Upper lobe of left lung (tissue), 6 donors: ENCODE data around the gene HMX3. TPM values are rescaled to one million over a fixed set of nuclear protein-coding genes. Genes with fewer than 3 reads are reported as not detected.

ENCODE experiments used
- ATAC-seq, 2 donors: fragments of 200-7000 bp; cut with Tn5 transposase; one replicate each; pipeline ENCODE4 v1.9.1; 2022; ENCODE audit warnings: mild to moderate bottlenecking in 2 of 2, moderate library complexity in 2 of 2; ENCODE audit not compliant: low FRiP score in 2 of 2
- DNase-seq, 2 donors: peaks; one replicate each; pipeline ENCODE4 v3.0.0-alpha.2; 2019 to 2020
- H3K27ac ChIP-seq, 4 donors: fragments of 200-600 bp; sonication (generic); one replicate each; pipeline ENCODE4 v1.5.1; 2016 to 2019
- H3K27me3 ChIP-seq, 4 donors: fragments of 200-600 bp; sonication (generic); one replicate each; pipeline ENCODE4 v1.5.1; 2017 to 2019
- H3K36me3 ChIP-seq, 4 donors: fragments of 200-600 bp; sonication (generic); one replicate each; pipeline ENCODE4 v1.5.1; 2016 to 2019
- H3K4me1 ChIP-seq, 4 donors: fragments of 200-600 bp; sonication (generic); one replicate each; pipeline ENCODE4 v1.5.1; 2018 to 2019
- H3K4me3 ChIP-seq, 4 donors: fragments of 200-600 bp; sonication (generic); one replicate each; pipeline ENCODE4 v1.5.1; 2017 to 2019; ENCODE audit warnings: mild to moderate bottlenecking in 2 of 4, moderate library complexity in 1 of 4
- H3K9me3 ChIP-seq, 4 donors: fragments of 200-600 bp; sonication (generic); one replicate each; pipeline ENCODE4 v1.5.1; 2018 to 2019
- CTCF ChIP-seq, 6 experiments: fragments of 450-650 bp in 4 of 6; fragments of 200-600 bp in 2 of 6; sonication (generic) in 2 of 6; IDR thresholded peaks; one replicate each; pipeline ENCODE4 v1.5.1; 2016 to 2019; ENCODE audit warnings: antibody characterized with exemption in 6 of 6
- EP300 ChIP-seq, 4 donors: sonication (generic); formaldehyde crosslinking; IDR thresholded peaks; one replicate each; pipeline ENCODE4 v1.5.1; 2017; ENCODE audit warnings: antibody characterized with exemption in 4 of 4, control low read depth in 2 of 4
- POLR2A ChIP-seq, 4 donors: fragments of 450-650 bp; IDR thresholded peaks; one replicate each; pipeline ENCODE4 v1.5.1; 2016 to 2017; ENCODE audit warnings: antibody characterized with exemption in 4 of 4, mild to moderate bottlenecking in 2 of 4
- POLR2AphosphoS5 ChIP-seq, 2 donors: sonication (generic); formaldehyde crosslinking; IDR thresholded peaks; one replicate each; pipeline ENCODE4 v1.5.1; 2017; ENCODE audit warnings: antibody characterized with exemption in 2 of 2
- WGBS, 2 donors: methylation state at CpG; one replicate each; pipeline ENCODE4 v1.1.5; 2017 to 2018; 5-methylcytosine and 5-hydroxymethylcytosine counted together
- total RNA-seq, 6 donors: library from RNA; depleted of rRNA in 4 of 6; stranded (reverse); fragments of >200 nt in 4 of 6; gene quantifications; one replicate each; pipeline versions ENCODE4 v1.1.0 to v1.2.1, GENCODE V29; 2016 to 2021
- donor health status: DM: no; HTN: no; CAD: no; lungs with moderate emphysema.
- donor health status: DM: no; HTN: yes; CAD: no; lungs with severe emphysema.

Gene HMX3
- total RNA-seq, 6 donors from 2014 or later: not detected

GRCh38 chr10:123149162-123149567 is 13.4 kb downstream of the HMX3 start:
- H3K4me3 ChIP-seq: peak overlapping the region in 3 of 4 donors; percentile 32 to 51 (median 42)

GRCh38 chr10:123149568-123150270 is 13.9 kb downstream of the HMX3 start:
- no peak overlapping the region for H3K27ac ChIP-seq
- H3K9me3 ChIP-seq: no peaks in the 10 kb centered on the region
- DNase-seq (peak in 1 of 2 donors; percentile 90), ATAC-seq (no peak)
- H3K4me1 ChIP-seq: peaks cover 41 to 65% (median 48%) of the 10 kb centered on the region in 4 donors
- WGBS, 2 donors: 3% methylated on average over 29 to 62 of the region's 76 CpGs
- TF ChIP-seq EP300 (IDR thresholded peaks at IDR 0.05): no peak
- no peak for TF ChIP-seq POLR2AphosphoS5 (IDR thresholded peaks at IDR 0.05)
- TF ChIP-seq CTCF (IDR thresholded peaks at IDR 0.05): no peak
- TF ChIP-seq POLR2A (IDR thresholded peaks at IDR 0.05): no peak
- H3K36me3 ChIP-seq: no peaks in the 10 kb centered on the region
- peak overlapping the region in 3 of 4 donors; percentile 32 to 51 (median 42) for H3K4me3 ChIP-seq
- H3K27me3 ChIP-seq: peaks cover 2 to 73% (median 49%) of the 10 kb centered on the region in 4 donors

More at GRCh38 chr10:123149162-123149567, 13.4 kb downstream of the HMX3 start:
- no peak for DNase-seq
- TF ChIP-seq EP300 (IDR thresholded peaks at IDR 0.05): no peak
- no peak for TF ChIP-seq POLR2AphosphoS5 (IDR thresholded peaks at IDR 0.05)
- no peak for TF ChIP-seq CTCF (IDR thresholded peaks at IDR 0.05)
- TF ChIP-seq POLR2A (IDR thresholded peaks at IDR 0.05): no peak
- Histone ChIP-seq H3K27ac (no peak overlapping the region), H3K9me3 (no peaks in the 10 kb centered on the region), H3K4me1 (peaks cover 41 to 66% (median 48%) of the 10 kb centered on the region in 4 donors), H3K27me3 (peaks cover 2 to 79% (median 51%) of the 10 kb centered on the region in 4 donors), H3K36me3 (no peaks in the 10 kb centered on the region)
- WGBS, 2 donors: 7% methylated on average over 12 of the region's 12 CpGs
- ATAC-seq: no peak

GRCh38 chr10:123150271-123150985 is 14.7 kb downstream of the HMX3 start:
- H3K9me3 ChIP-seq: no peaks in the 10 kb centered on the region
- no peaks in the 10 kb centered on the region for H3K36me3 ChIP-seq
- no peak overlapping the region for H3K27ac ChIP-seq
- no peak for ATAC-seq
- peak overlapping the region in 3 of 4 donors; percentile 23 to 51 (median 42) for H3K4me3 ChIP-seq
- peaks cover 45 to 65% (median 55%) of the 10 kb centered on the region in 4 donors for H3K4me1 ChIP-seq
- no peak for TF ChIP-seq CTCF (IDR thresholded peaks at IDR 0.05)
- peaks cover 2 to 66% (median 43%) of the 10 kb centered on the region in 4 donors for H3K27me3 ChIP-seq
- 9 to 12% methylated on average over 27 to 33 of the region's 34 CpGs for WGBS, 2 donors
- peak in 1 of 2 donors; percentile 87 for DNase-seq

- Histone ChIP-seq H3K27ac (no peak overlapping the region), H3K4me1 (peaks cover 48 to 65% (median 53%) of the 10 kb centered on the region in 4 donors), H3K9me3 (no peaks in the 10 kb centered on the region), H3K36me3 (peaks cover 0 to 5% (median under 1%) of the 10 kb centered on the region in 4 donors), H3K27me3 (peaks cover 2 to 59% (median 39%) of the 10 kb centered on the region in 4 donors), H3K4me3 (peak overlapping the region in 3 of 4 donors; percentile 9 to 40 (median 23))
- TF ChIP-seq POLR2A (IDR thresholded peaks at IDR 0.05) (no peak), EP300 (IDR thresholded peaks at IDR 0.05) (no peak), CTCF (IDR thresholded peaks at IDR 0.05) (no peak), POLR2AphosphoS5 (IDR thresholded peaks at IDR 0.05) (no peak)
- WGBS, 2 donors: 1 to 7% methylated on average over 12 to 56 of the region's 56 CpGs
- DNase-seq (peak in 1 of 2 donors; percentile 84), ATAC-seq (no peak)
Measured at GRCh38 chr10:123150986-123151736, 15.4 kb downstream of the HMX3 start.
